H1 (cell line): ENCODE results near the gene MRPS34. TPM values are rescaled to one million over a fixed set of nuclear protein-coding genes. Genes with fewer than 3 reads are reported as not detected.

ENCODE experiments used
- CTCF ChIA-PET: fragments of 300-600 bp; sonication (Branson Sonifier 250); formaldehyde crosslinking; loops from one replicate; lab custom pipeline; 2021; ENCODE audit not compliant: partially characterized antibody; lab: Charles Lee
- POLR2A ChIA-PET: fragments of 300-600 bp; sonication (Branson Sonifier 250); formaldehyde crosslinking; loops from one replicate; lab custom pipeline; 2021; ENCODE audit warnings: inconsistent platforms; ENCODE audit not compliant: partially characterized antibody; lab: Charles Lee
- DNase-seq, 2 experiments: peaks; one replicate each; pipeline versions ENCODE4 v3.0.0 to v3.0.0-alpha.2; 2010 to 2022; ENCODE audit warnings: low spot score in 2 of 2, low read depth in 1 of 2, mixed read lengths in 1 of 2
- FAIRE-seq: peaks from 2 replicates; lab custom pipeline; 2011; peaks lifted over from hg19 to GRCh38; lab: Jason Lieb, UNC
- H2AFZ ChIP-seq: 2 replicates; pipeline ENCODE4 v1.8.1; 2012; ENCODE audit warnings: low read length, inconsistent platforms
- H2AK5ac ChIP-seq: 2 replicates; pipeline ENCODE4 v1.6.1; 2013; ENCODE audit warnings: low read depth, low read length
- H2BK120ac ChIP-seq: replicated peaks from 2 replicates; pipeline ENCODE3; 2013; ENCODE audit warnings: low read depth, low read length, inconsistent platforms
- H2BK12ac ChIP-seq: 2 replicates; pipeline ENCODE4 v1.6.1; 2013; ENCODE audit warnings: low read depth, low read length
- H2BK15ac ChIP-seq: 2 replicates; pipeline ENCODE4 v1.6.1; 2013; ENCODE audit warnings: low read length
- H2BK20ac ChIP-seq: 2 replicates; pipeline ENCODE4 v1.6.1; 2013; ENCODE audit warnings: low read length
- H2BK5ac ChIP-seq: 2 replicates; pipeline ENCODE4 v1.6.1; 2013; ENCODE audit warnings: low read depth, low read length
- H3K14ac ChIP-seq: 2 replicates; pipeline ENCODE4 v1.6.1; 2013; ENCODE audit warnings: inconsistent platforms; ENCODE audit not compliant: insufficient read length
- H3K18ac ChIP-seq: 2 replicates; pipeline ENCODE4 v1.6.1; 2013; ENCODE audit warnings: low read length; ENCODE audit errors: extremely low read depth
- H3K23ac ChIP-seq: 2 replicates; pipeline ENCODE4 v1.6.1; 2013; ENCODE audit warnings: inconsistent platforms; ENCODE audit not compliant: insufficient read length
- H3K23me2 ChIP-seq: 2 replicates; pipeline ENCODE4 v1.6.1; 2013; ENCODE audit warnings: low read depth, low read length
- H3K27ac ChIP-seq: 2 replicates; pipeline ENCODE4 v1.6.1; 2011; ENCODE audit warnings: low read depth, low read length, inconsistent platforms
- H3K27me3 ChIP-seq, 4 experiments: replicated peaks in 1 of 4; 1 replicate in 1 of 4; 2 replicates in 3 of 4; pipeline versions ENCODE4 v1.6.1 to v1.8.1; 2011 to 2013; ENCODE audit warnings: low read length in 3 of 4, mild to moderate bottlenecking in 3 of 4, inconsistent platforms in 2 of 4, mixed read lengths in 2 of 4, moderate library complexity in 1 of 4; ENCODE audit not compliant: control insufficient read depth in 3 of 4, insufficient read depth in 3 of 4; ENCODE audit errors: extremely low read depth in 1 of 4
- H3K36me3 ChIP-seq, 4 experiments: 2 replicates each; pipeline versions ENCODE4 v1.6.1 to v1.8.1; 2011 to 2013; ENCODE audit warnings: mild to moderate bottlenecking in 4 of 4, low read length in 3 of 4, moderate library complexity in 2 of 4, control low read depth in 1 of 4, inconsistent platforms in 1 of 4; ENCODE audit not compliant: insufficient read depth in 4 of 4, control insufficient read depth in 2 of 4
- H3K4ac ChIP-seq: replicated peaks from 2 replicates; pipeline ENCODE3; 2013; ENCODE audit warnings: low read length, low read depth, mixed read lengths, inconsistent platforms; ENCODE audit not compliant: insufficient read length
- H3K4me1 ChIP-seq, 4 experiments: replicated peaks in 1 of 4; 1 replicate in 1 of 4; 2 replicates in 3 of 4; pipeline versions ENCODE4 v1.6.1 to v1.8.1; 2011 to 2013; ENCODE audit warnings: low read length in 3 of 4, inconsistent platforms in 2 of 4, mixed read lengths in 1 of 4; ENCODE audit not compliant: insufficient read depth in 4 of 4, control insufficient read depth in 3 of 4
- H3K4me2 ChIP-seq, 2 experiments: 2 replicates each; pipeline versions ENCODE4 v1.6.1 to v1.8.1; 2011 to 2013; ENCODE audit warnings: low read depth in 2 of 2, low read length in 2 of 2, control low read depth in 1 of 2, inconsistent platforms in 1 of 2, mild to moderate bottlenecking in 1 of 2; ENCODE audit not compliant: insufficient read depth in 1 of 2
- H3K4me3 ChIP-seq, 4 experiments: fragments of 200-600, 300-600 bp in 1 of 4; sonication (generic), shearing (Covaris generic), sonication (Bioruptor Twin) in 1 of 4; 2 replicates each; pipeline versions ENCODE4 v1.5.1 to v1.8.1; 2011 to 2016; ENCODE audit warnings: low read length in 4 of 4, low read depth in 3 of 4, control low read depth in 2 of 4, inconsistent platforms in 2 of 4, mild to moderate bottlenecking in 2 of 4, mixed read lengths in 1 of 4, moderate library complexity in 1 of 4; ENCODE audit not compliant: insufficient read depth in 2 of 4; ENCODE audit errors: extremely low read depth in 1 of 4
- H3K56ac ChIP-seq: replicated peaks from 2 replicates; pipeline ENCODE3; 2013; ENCODE audit warnings: low read depth, mild to moderate bottlenecking, mixed read lengths, low read length, inconsistent platforms; ENCODE audit not compliant: insufficient read length
- H3K79me1 ChIP-seq: 2 replicates; pipeline ENCODE4 v1.6.1; 2013; ENCODE audit warnings: low read depth, low read length, control low read depth
- H3K79me2 ChIP-seq, 2 experiments: 2 replicates each; pipeline versions ENCODE4 v1.6.1 to v1.8.1; 2012 to 2013; ENCODE audit warnings: low read length in 2 of 2, mild to moderate bottlenecking in 2 of 2, inconsistent platforms in 1 of 2; ENCODE audit not compliant: insufficient read depth in 2 of 2, control insufficient read depth in 1 of 2
- H3K9ac ChIP-seq, 4 experiments: replicated peaks in 1 of 4; 1 replicate in 1 of 4; 2 replicates in 3 of 4; pipeline versions ENCODE4 v1.6.1 to v1.8.1; 2011 to 2013; ENCODE audit warnings: low read depth in 3 of 4, low read length in 3 of 4, control low read depth in 2 of 4, mild to moderate bottlenecking in 2 of 4, moderate library complexity in 2 of 4, inconsistent platforms in 1 of 4; ENCODE audit errors: extremely low read depth in 1 of 4
- H3K9me3 ChIP-seq, 2 experiments: 2 replicates each; pipeline versions ENCODE4 v1.6.1 to v1.8.1; 2012 to 2013; ENCODE audit warnings: mild to moderate bottlenecking in 2 of 2, moderate library complexity in 2 of 2, control low read depth in 1 of 2, inconsistent platforms in 1 of 2, low read depth in 1 of 2, low read length in 1 of 2, mixed read lengths in 1 of 2; ENCODE audit not compliant: insufficient read depth in 2 of 2
- H4K20me1 ChIP-seq, 2 experiments: replicated peaks in 1 of 2; 2 replicates each; pipeline versions ENCODE3 to v1.8.1; 2011 to 2013; ENCODE audit warnings: inconsistent platforms in 2 of 2, low read length in 2 of 2, mild to moderate bottlenecking in 1 of 2; ENCODE audit not compliant: insufficient read depth in 2 of 2, control insufficient read depth in 1 of 2
- H4K5ac ChIP-seq: 2 replicates; pipeline ENCODE4 v1.6.1; 2013; ENCODE audit warnings: low read length, low read depth, mixed read lengths, inconsistent platforms; ENCODE audit not compliant: insufficient read length
- H4K8ac ChIP-seq: 2 replicates; pipeline ENCODE4 v1.8.0; 2013; ENCODE audit warnings: mild to moderate bottlenecking, moderate library complexity, low read length, inconsistent platforms; ENCODE audit not compliant: insufficient read depth; ENCODE audit errors: extremely low read depth
- H4K91ac ChIP-seq: replicated peaks from 2 replicates; pipeline ENCODE3; 2013; ENCODE audit warnings: low read length, mixed read lengths, inconsistent platforms; ENCODE audit not compliant: insufficient read length
- HDAC2 ChIP-seq, 2 experiments: fragments of 300-600 bp in 1 of 2; sonication (generic) in 1 of 2; IDR thresholded peaks; 2 replicates each; pipeline ENCODE4 v1.6.1; 2011 to 2012; ENCODE audit warnings: low read depth in 2 of 2, low read length in 2 of 2, mild to moderate bottlenecking in 2 of 2, moderate library complexity in 2 of 2, borderline replicate concordance in 1 of 2, inconsistent platforms in 1 of 2
- WGBS, 2 experiments: shearing (Covaris generic) in 1 of 2; methylation state at CpG; one replicate each; pipeline versions ENCODE4 v1.1.6 to v1.1.7; 2013 to 2015; ENCODE audit warnings: low lambda C conversion rate in 2 of 2, mixed read lengths in 2 of 2, inconsistent platforms in 1 of 2, low coverage in 1 of 2, missing lambda C conversion rate in 1 of 2; ENCODE audit not compliant: insufficient replicate concordance in 2 of 2, insufficient coverage in 1 of 2, insufficient read length in 1 of 2; ENCODE audit errors: extremely low coverage in 1 of 2, missing lambda C conversion rate in 1 of 2; 5-methylcytosine and 5-hydroxymethylcytosine counted together
- polyA plus RNA-seq, 7 experiments: library from polyadenylated mRNA; depleted of rRNA in 3 of 7; stranded (reverse) in 5 of 7; unstranded in 2 of 7; fragments of >200 nt in 5 of 7; fragments of 200-250 nt in 2 of 7; gene quantifications; 1 replicate in 5 of 7; 2 replicates in 1 of 7; 4 replicates in 1 of 7; pipeline versions ENCODE4 v1.2.1 to v1.2.3, GENCODE V29; 2011 to 2013; ENCODE audit warnings: missing spikeins in 2 of 7, mixed read lengths in 2 of 7
- total RNA-seq: library from RNA; stranded (reverse); fragmentation: NEBNext Ultra II Directional; extraction: Animal tissue kit (Norgen Biotek cat#: 25700); gene quantifications from 2 replicates; pipeline ENCODE4 v1.2.1, GENCODE V29; 2021

The MRPS34 gene
- total and polyA plus RNA-seq, 2 of the 8 experiments (the other 6 are each of a cell fraction or from before 2014, with no cell fraction given): 168 to 252 TPM

- no peak for TF ChIP-seq HDAC2 (IDR thresholded peaks at IDR 0.05; ENCODE audit: borderline replicate concordance in 1 of 2, low read depth in 2 of 2, low read length in 2 of 2)
- no peak for FAIRE-seq
Measured at GRCh38 chr16:1751946-1752345, 21.0 kb downstream of the MRPS34 start.

More at GRCh38 chr16:1751946-1752345, 21.0 kb downstream of the MRPS34 start:
- H3K27me3 ChIP-seq: no peaks in the 10 kb centered on the region
- no peak overlapping the region for H4K91ac ChIP-seq
- no peak overlapping the region for H2BK15ac ChIP-seq
- no peak overlapping the region for H2BK120ac ChIP-seq
- 97% methylated on average over 16 of the region's 16 CpGs; no CpG with 5 or more reads in 1 of the 2 experiments for WGBS, 2 experiments
- H3K23me2 ChIP-seq: no peaks in the 10 kb centered on the region
- H3K79me1 ChIP-seq: no peaks in the 10 kb centered on the region
- no peak overlapping the region for H3K4me3 ChIP-seq
- H3K4ac ChIP-seq: no peak overlapping the region
- H3K18ac ChIP-seq: no peak overlapping the region
- H3K23ac ChIP-seq: no peak overlapping the region
- no peak overlapping the region for H2AK5ac ChIP-seq
- peaks cover 0 to 2% of the 10 kb centered on the region in 2 experiments for H4K20me1 ChIP-seq
- no peak overlapping the region for H2AFZ ChIP-seq
- H4K8ac ChIP-seq: no peak overlapping the region
- no peak overlapping the region for H2BK20ac ChIP-seq
- ChIA-PET POLR2A (interaction anchor here (0.7 kb wide), 1 partner anchor 73 kb away, joined by 3 read pairs; no protein-coding TSS in a partner anchor), CTCF (interaction anchor here (0.6 to 2.1 kb wide), 5 partner anchors 11 to 1445 kb away, joined by 3 to 13 read pairs (median 3); no protein-coding TSS in a partner anchor)
- H2BK12ac ChIP-seq: no peak overlapping the region
- DNase-seq: no peak
- no peak overlapping the region for H3K9ac ChIP-seq
- no peak overlapping the region for H4K5ac ChIP-seq
- no peak overlapping the region for H3K27ac ChIP-seq
- no peak overlapping the region; the same call in 1 of the 2 replicates for H2BK5ac ChIP-seq
- H3K14ac ChIP-seq: no peak overlapping the region
- no peaks in the 10 kb centered on the region for H3K4me1 ChIP-seq
- no peak overlapping the region for H3K56ac ChIP-seq
- no peaks in the 10 kb centered on the region for H3K79me2 ChIP-seq
- no peak overlapping the region for H3K4me2 ChIP-seq
- H3K9me3 ChIP-seq: no peaks in the 10 kb centered on the region
- H3K36me3 ChIP-seq: peaks cover 0 to 17% (median 2%) of the 10 kb centered on the region in 4 experiments; a peak in 4 of 8 replicates
